Hindlimb muscle (tissue), 1 donor: ENCODE data around the gene MARK3. TPM values are rescaled to one million over a fixed set of nuclear protein-coding genes. Genes with fewer than 3 reads are reported as not detected.

Source experiments
- DNase-seq: peaks from one replicate; pipeline ENCODE4 v3.0.0-alpha.2; 2013
- polyA plus RNA-seq: library from polyadenylated mRNA; unstranded; fragments of 120-200 nt; gene quantifications from one replicate; pipeline ENCODE4 v1.2.1, GENCODE V29; 2013; ENCODE audit not compliant: insufficient read length

Gene MARK3
- polyA plus RNA-seq, 1 donor: 60.4 TPM

DNA sequence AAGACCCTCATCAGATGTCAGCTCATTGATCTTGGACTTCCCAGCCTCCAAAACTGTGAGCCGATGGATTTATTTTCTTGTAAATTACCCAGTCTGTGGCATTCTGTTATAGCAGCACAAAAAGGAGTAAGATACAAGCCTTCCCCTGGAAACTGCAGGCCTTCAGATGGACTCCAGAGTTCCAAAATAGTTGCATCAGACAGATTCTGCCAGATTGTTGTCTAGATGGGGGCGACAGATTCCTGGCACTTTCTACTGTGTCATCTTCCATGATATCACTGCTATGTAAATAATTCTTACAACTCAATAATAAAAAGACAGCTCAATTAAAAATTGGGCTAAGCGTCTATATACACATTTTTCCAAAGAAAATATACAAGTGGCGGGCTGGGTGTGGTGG, 17.2 kb upstream of the MARK3 start:
- no peak for DNase-seq

- DNase-seq: no peak
Observed at GRCh38 chr14:103370087-103370486, 15.1 kb upstream of the MARK3 start.

DNA sequence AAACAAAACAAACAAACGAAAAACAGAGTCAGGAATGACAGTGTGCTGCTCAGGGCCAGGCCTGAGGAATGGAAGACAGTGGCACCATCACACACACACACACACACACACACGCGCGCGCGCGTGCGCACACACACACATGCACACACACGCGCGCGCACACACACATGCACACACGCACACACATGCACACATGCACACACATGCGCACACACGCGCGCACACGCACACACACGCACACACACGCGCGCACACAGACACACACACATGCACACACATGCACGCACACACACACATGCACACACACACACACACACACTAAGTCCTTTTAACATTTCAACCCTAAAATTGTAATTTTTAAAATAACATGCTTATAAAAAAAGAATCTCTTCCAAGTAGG, 13.2 kb upstream of the MARK3 start:
- DNase-seq: no peak

DNA sequence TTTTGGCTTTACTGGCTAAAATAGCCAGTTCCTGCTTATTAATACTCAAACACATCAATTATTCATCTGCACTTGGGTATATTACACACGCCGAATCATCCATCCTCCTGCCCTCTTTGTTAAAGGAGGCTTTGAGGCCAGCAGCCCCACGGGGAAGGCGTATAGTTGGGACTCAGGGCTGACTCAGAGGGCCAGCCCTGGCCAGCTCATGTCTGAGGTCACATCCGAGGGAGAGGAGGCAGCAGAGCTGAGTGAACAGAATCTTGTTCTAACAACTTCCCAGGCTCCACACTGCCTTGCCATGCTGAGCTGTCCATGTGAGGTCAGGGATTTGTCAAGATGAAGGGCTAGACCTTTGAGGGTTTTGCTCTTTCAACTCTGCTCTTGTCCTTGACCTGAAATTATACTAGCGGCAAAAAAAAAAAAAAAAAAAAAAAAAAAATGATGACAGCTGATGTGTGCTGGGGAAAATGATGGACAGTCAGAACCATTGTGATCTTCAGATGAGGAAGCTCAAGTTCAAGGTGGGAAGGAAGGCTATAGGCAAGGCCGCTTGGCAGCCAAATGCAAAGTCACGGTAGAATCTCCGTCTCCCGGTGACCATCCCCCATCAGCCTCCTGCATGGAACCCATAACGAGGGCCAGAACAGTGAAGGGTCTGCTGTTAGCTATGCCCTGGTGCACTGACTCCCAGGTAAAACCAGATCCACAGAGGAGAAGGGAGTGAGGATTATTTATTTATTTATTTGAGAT, 12.5 kb upstream of the MARK3 start:
- DNase-seq: no peak

GRCh38 chr14:103374121-103374520, 11.1 kb upstream of the MARK3 start:
- DNase-seq: no peak

DNA sequence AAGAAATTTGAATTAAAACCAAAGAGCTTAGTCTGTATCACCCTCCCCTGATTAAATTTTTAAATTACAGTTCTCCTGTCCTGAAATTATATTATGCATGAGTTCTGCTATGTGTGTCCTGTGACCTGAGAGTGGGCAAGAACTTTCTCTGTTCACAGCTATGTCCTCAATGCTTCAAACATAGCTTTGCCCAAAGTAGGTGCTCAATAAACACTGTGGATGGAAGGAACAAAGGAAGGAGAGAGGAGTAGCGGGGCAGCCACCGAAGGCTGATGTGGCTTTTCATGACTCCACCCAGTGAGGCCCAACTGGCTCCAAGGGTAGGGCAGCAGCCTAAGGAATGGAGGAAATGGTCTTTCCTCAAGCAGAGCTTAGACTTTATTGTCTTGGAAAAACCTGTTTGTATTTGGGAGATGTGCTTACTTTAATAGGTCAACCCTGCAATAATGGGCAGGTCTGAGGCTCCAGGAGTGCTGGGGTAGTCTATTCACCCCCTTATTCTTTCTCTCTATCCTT, 7.6 kb upstream of the MARK3 start:
- DNase-seq: no peak

GRCh38 chr14:103378038-103378854, 7.0 kb upstream of the MARK3 start:
- no peak for DNase-seq

DNA sequence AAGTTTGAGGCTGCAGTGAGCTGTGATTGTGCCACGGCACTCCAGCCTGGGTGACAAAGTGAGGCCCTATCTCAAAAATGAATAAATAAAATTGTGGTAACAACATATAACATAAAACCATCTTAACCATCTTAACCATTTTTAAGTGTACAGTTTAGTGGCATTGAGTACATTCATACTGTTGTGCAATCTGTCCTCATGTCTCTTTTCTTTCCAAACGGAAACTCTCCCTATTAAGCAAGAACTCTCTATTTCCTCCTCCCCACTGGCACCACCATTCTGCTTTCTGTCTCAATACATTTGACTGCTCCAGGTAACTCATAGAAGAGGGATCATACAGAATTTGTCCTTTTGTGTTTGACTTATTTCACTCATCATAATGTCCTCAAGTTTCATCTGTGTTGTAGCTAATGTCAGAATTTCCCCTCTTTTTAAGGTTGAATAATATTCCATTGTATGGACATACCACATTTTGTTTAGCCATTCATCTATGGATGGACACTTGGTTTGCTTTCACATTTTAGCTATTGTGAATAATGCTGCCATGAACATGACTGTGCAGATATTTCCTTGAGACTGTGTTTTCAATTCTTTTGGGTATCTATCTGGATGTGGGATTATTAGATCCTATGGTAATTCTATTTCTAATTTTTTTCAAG, 4.4 kb upstream of the MARK3 start:
- DNase-seq: no peak

DNA sequence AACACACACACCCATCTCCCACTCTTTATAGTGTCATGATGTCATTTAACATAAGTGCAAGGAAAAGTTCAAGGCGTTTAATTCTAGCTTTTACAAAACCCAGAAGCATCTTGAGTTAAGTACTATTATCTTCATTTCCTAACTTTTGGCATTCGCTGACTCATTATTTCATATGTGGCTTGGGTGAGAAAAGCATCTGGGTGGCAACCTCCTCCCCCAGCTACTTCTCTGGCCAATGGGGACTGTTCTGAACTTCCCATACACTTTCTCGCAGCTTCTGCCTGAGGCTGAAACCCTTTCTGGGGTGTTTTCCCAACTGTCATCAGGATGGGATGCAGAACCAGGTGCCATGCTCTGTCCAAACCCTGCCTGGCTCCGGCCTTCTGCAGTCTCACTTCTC, 2.8 kb upstream of the MARK3 start:
- no peak for DNase-seq

- no peak for DNase-seq
Observed at GRCh38 chr14:103384450-103385151, 614 bp upstream of the MARK3 start.

DNA sequence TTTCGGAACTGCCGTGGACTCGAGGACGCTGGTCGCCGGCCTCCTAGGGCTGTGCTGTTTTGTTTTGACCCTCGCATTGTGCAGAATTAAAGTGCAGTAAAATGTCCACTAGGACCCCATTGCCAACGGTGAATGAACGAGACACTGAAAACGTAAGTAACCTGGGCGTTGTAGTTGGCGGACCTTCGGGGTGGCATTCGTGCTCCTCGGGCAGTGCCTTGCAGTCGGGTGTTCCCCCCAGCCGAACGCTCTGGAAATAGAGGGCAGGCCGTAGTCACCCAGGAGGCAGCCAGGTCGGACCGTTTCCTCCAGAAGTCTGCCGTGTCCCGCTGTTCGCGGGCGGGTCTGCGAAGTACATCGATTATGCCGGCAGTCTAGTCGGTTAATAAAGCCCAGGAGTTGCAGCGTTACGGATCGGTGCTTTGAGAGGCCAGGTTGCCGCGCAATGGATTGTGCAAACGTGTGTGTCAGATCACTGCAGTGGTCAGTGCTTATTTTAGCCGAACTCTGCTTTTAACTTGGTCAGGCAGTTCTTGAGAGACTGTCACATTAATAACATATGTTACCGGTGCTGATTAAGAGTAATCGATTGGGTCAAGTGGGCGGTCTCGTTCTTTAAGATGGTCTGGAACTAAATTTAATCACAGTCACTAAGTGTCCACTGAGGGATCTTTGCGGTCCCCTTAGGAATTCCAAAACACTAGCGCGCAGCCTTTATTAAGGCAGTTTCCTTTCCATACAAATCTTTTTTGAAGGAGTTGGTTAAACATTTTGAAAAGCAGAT, 906 bp downstream of the MARK3 start:
- peak; percentile 36 for DNase-seq

DNA sequence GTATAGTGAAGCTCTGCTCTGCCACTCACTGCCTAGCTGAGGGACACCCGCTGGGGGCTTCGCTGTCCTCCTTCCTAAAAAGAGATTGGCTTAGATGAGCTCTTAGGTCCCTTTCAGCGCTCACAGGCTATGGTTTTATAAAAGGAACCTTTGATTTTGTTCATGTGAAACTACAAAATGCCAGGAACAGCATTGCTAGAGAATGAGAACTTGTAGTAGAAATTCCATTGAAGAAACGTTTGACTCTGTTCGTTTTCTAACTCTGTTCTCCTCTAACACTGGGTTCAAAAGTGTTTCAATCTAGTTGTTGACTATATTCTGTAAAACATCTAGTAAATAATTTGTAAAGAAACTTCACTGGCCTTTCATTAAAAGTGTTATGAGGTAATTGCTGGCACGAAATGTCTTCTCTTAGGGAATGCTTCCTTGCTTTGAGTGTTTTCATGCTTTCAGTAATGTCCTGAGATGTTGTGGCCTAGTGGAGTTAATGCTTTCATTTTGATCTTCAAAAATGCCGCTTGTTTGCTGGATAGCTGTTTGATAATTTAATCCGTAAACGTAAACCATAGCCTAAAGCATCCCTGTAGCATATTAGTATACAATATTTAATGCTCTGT, 1.6 kb downstream of the MARK3 start:
- no peak for DNase-seq

- DNase-seq: no peak
Observed at GRCh38 chr14:103388664-103389063, 3.4 kb downstream of the MARK3 start.

DNA sequence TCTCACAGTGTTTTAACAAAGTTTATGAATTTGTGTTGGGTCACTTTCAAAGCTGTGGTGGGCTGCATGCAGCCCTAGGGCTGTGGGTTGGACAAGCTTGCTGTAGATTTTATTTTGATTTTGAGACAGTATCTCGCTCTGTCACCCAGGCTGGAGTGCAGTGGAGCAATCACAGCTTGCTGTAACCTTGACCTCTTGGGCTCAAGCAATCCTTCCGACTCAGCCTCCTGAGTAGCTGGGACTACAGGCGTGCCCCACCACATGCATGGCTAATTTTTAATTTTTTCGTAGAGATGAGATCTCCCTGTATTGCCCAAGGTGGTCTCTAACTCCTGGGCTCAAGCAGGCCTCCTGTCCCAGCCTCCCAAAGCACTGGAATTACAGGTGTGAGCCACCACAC, 5.4 kb downstream of the MARK3 start:
- no peak for DNase-seq

GRCh38 chr14:103391048-103391447, 5.8 kb downstream of the MARK3 start:
- DNase-seq: no peak

DNA sequence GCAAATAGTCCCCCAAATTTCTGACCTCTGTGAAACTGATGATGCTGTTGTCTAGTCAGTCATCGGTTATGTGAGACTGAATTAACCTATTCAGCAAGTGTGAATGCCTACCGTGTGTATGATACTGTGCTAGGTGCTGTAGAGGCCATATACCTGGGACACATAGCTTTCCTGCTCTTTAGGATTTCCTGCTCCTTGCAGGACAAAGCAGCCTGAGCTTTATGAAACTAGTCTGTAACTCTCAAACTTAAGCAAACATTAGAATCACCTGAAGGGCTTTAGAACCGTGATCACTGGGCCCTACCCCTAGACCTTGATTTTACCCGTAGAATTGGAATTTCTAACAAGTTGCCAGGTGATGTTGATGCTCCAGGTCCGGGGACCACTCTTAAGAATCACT, 6.9 kb downstream of the MARK3 start:
- no peak for DNase-seq

DNA sequence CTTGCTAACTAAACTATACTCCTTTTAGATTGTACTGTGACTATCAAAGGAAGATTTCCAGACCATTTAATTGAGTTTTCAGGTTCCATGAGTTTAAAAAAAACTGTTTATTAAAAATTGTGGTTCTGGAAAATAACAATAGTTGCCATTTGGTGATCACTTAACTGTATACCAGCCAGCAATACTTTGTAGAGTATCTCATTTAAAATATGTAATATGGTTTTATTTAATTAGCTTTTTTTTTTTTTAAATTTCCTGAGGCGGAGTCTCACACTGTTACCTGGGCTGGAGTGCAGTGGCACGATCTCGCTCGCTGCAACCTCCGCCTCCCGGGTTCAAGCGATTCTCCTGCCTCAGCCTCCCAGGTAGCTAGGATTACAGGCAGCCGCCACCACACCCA, 7.4 kb downstream of the MARK3 start:
- DNase-seq: no peak

DNA sequence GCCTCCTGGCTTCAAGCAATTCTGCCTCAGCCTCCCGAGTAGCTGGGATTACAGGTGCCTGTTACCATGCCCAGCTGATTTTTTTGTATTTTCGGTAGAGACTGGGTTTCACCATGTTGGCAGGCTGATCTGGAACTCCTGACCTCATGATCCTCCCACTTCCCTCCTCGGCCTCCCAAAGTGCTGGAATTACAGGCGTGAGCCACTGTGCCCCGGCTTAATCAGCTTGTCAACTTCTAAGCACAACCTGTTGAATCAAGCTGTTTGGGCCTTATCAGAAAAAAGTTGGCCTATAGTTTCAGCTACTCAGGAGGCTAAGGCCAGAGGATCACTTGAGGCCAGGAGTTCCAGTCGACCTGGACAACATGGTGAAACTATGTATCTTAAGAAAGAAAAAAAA, 7.9 kb downstream of the MARK3 start:
- no peak for DNase-seq

- peak; percentile 42 for DNase-seq
Observed at GRCh38 chr14:103393676-103394626, 8.7 kb downstream of the MARK3 start.

GRCh38 chr14:103395244-103395643, 10.0 kb downstream of the MARK3 start:
- DNase-seq: no peak
